SK-N-SH (cell line): ENCODE results near the gene GNPDA2. TPM values are rescaled to one million over a fixed set of nuclear protein-coding genes. Genes with fewer than 3 reads are reported as not detected.

Source experiments
- CTCF ChIA-PET: fragments of 300-600, 350-600 bp; formaldehyde crosslinking; extraction: SDS; loops from one replicate; lab custom pipeline; 2021; lab: Yijun Ruan, JAX
- POLR2A ChIA-PET: fragments of 350-600 bp; sonication (Branson Sonifier 250); formaldehyde crosslinking; extraction: SDS; loops from one replicate; lab custom pipeline; 2020; ENCODE audit warnings: antibody characterized with exemption, inconsistent platforms; lab: Yijun Ruan, JAX
- DNase-seq: peaks from one replicate; pipeline ENCODE4 v3.0.0; 2012
- H2AFZ ChIP-seq: fragments of 200-600 bp; sonication (generic); 2 replicates; pipeline ENCODE4 v1.8.1; 2016; ENCODE audit warnings: antibody characterized with exemption, mild to moderate bottlenecking, low read depth
- H3F3A ChIP-seq: fragments of 200-600 bp; sonication (generic); replicated peaks from 2 replicates; pipeline ENCODE3; 2016; ENCODE audit warnings: antibody characterized with exemption, mild to moderate bottlenecking; ENCODE audit not compliant: insufficient read depth
- H3K27ac ChIP-seq, 2 experiments: fragments of 200-500 bp in 1 of 2; fragments of 200-600 bp in 1 of 2; sonication (Bioruptor generic) in 1 of 2; sonication (generic), shearing (Covaris generic) in 1 of 2; 2 replicates each; pipeline versions ENCODE4 v1.5.1 to v1.6.1; 2014 to 2016; ENCODE audit warnings: low read depth in 2 of 2, inconsistent platforms in 1 of 2, low read length in 1 of 2, mild to moderate bottlenecking in 1 of 2, mixed read lengths in 1 of 2
- H3K27me3 ChIP-seq: fragments of 200-600 bp; sonication (generic), shearing (Covaris generic); 2 replicates; pipeline ENCODE4 v1.6.1; 2016; ENCODE audit warnings: mixed run types; ENCODE audit not compliant: insufficient read depth
- H3K36me3 ChIP-seq, 2 experiments: fragments of 200-500 bp in 1 of 2; fragments of 200-600 bp in 1 of 2; sonication (Bioruptor generic) in 1 of 2; sonication (generic) in 1 of 2; replicated peaks in 1 of 2; 2 replicates each; pipeline versions ENCODE3 to v1.5.1; 2014 to 2016; ENCODE audit warnings: low read length in 1 of 2, mild to moderate bottlenecking in 1 of 2; ENCODE audit not compliant: insufficient read depth in 2 of 2, control insufficient read depth in 1 of 2
- H3K4me1 ChIP-seq, 2 experiments: fragments of 200-500 bp in 1 of 2; fragments of 200-600 bp in 1 of 2; sonication (Bioruptor generic) in 1 of 2; sonication (generic), shearing (Covaris generic) in 1 of 2; 2 replicates each; pipeline versions ENCODE4 v1.5.1 to v1.6.1; 2014 to 2016; ENCODE audit warnings: low read depth in 1 of 2, low read length in 1 of 2, mixed run types in 1 of 2; ENCODE audit not compliant: insufficient read depth in 2 of 2, control insufficient read depth in 1 of 2
- H3K4me2 ChIP-seq: fragments of 200-600 bp; sonication (generic), shearing (Covaris generic); 2 replicates; pipeline ENCODE4 v1.6.1; 2017; ENCODE audit warnings: mixed run types
- H3K4me3 ChIP-seq, 2 experiments: fragments of 200-500 bp in 1 of 2; fragments of 200-600 bp in 1 of 2; sonication (Bioruptor generic) in 1 of 2; sonication (generic), shearing (Covaris generic) in 1 of 2; 2 replicates each; pipeline versions ENCODE4 v1.5.1 to v1.8.1; 2014 to 2016; ENCODE audit warnings: low read depth in 2 of 2, inconsistent platforms in 1 of 2, low read length in 1 of 2, mild to moderate bottlenecking in 1 of 2, mixed read lengths in 1 of 2, moderate library complexity in 1 of 2
- H3K79me2 ChIP-seq: fragments of 200-600 bp; sonication (generic); 2 replicates; pipeline ENCODE4 v1.8.1; 2017; ENCODE audit warnings: mild to moderate bottlenecking; ENCODE audit not compliant: insufficient read depth
- H3K9ac ChIP-seq: fragments of 200-600 bp; sonication (generic); 2 replicates; pipeline ENCODE4 v1.6.1; 2017; ENCODE audit warnings: mixed run types
- H3K9me2 ChIP-seq: fragments of 200-600 bp; sonication (generic); 2 replicates; pipeline ENCODE4 v1.6.1; 2017; ENCODE audit warnings: mixed run types
- H3K9me3 ChIP-seq: fragments of 200-600 bp; sonication (generic); 2 replicates; pipeline ENCODE4 v1.6.1; 2017; ENCODE audit warnings: mixed run types, mild to moderate bottlenecking, moderate library complexity
- H4K20me1 ChIP-seq: fragments of 200-600 bp; sonication (generic); 2 replicates; pipeline ENCODE4 v1.6.1; 2017; ENCODE audit warnings: mild to moderate bottlenecking, mixed run types; ENCODE audit not compliant: insufficient read depth
- EP300 ChIP-seq, 2 experiments: IDR thresholded peaks; 2 replicates each; pipeline versions ENCODE4 v1.4.0 to v1.6.1; 2012; ENCODE audit warnings: borderline replicate concordance in 1 of 2, low read depth in 1 of 2, low read length in 1 of 2
- EZH2phosphoT487 ChIP-seq: fragments of 200-600 bp; sonication (generic); IDR thresholded peaks from 2 replicates; pipeline ENCODE4 v1.6.1; 2017; ENCODE audit warnings: low read depth, mixed run types, mild to moderate bottlenecking, antibody characterized with exemption, moderate library complexity, borderline replicate concordance
- FOSL2 ChIP-seq: IDR thresholded peaks from 2 replicates; pipeline ENCODE4 v1.4.0; 2012; ENCODE audit warnings: low read depth, mild to moderate bottlenecking, moderate library complexity, borderline replicate concordance
- GABPA ChIP-seq: IDR thresholded peaks from 2 replicates; pipeline ENCODE4 v1.4.0; 2012; ENCODE audit warnings: low read depth, mild to moderate bottlenecking
- GATA2 ChIP-seq: sonication (generic); formaldehyde crosslinking; IDR thresholded peaks from 2 replicates; pipeline ENCODE4 v1.5.0; 2020; ENCODE audit warnings: mild to moderate bottlenecking, missing genetic modification reagents
- JUND ChIP-seq: IDR thresholded peaks from 2 replicates; pipeline ENCODE4 v1.4.0; 2012
- MXI1 ChIP-seq: IDR thresholded peaks from 2 replicates; pipeline ENCODE4 v1.6.1; 2012; ENCODE audit warnings: mild to moderate bottlenecking, low read depth, low read length, improper control_type of control experiment
- NFIC ChIP-seq: IDR thresholded peaks from 2 replicates; pipeline ENCODE4 v1.4.0; 2012; ENCODE audit warnings: borderline replicate concordance
- RCOR1 ChIP-seq: fragments of 150-350 bp; IDR thresholded peaks from 2 replicates; pipeline ENCODE4 v1.6.1; 2017; ENCODE audit warnings: antibody characterized with exemption, low read length
- SIN3A ChIP-seq: IDR thresholded peaks from 2 replicates; pipeline ENCODE4 v1.6.1; 2012; ENCODE audit warnings: low read depth, mild to moderate bottlenecking, low read length, moderate library complexity, borderline replicate concordance
- USF1 ChIP-seq: IDR thresholded peaks from 2 replicates; pipeline ENCODE4 v1.4.0; 2012; ENCODE audit warnings: low read depth, borderline replicate concordance
- WGBS: methylation state at CpG from one replicate; pipeline ENCODE4 v1.1.6; 2017; ENCODE audit warnings: low lambda C conversion rate; 5-methylcytosine and 5-hydroxymethylcytosine counted together
- polyA plus RNA-seq, 3 experiments: library from polyadenylated mRNA; depleted of rRNA; stranded (reverse); fragments of >200 nt; gene quantifications; 2 replicates each; pipeline ENCODE4 v1.2.3, GENCODE V29; 2012

GNPDA2 gene
- polyA plus RNA-seq, 1 of the 3 experiments (the other 2 are of a cell fraction) = 7.8 TPM

- ChIA-PET POLR2A (no interaction called here), CTCF (no interaction called here)
- 50% methylated on average over 1 of the region's 1 CpG for WGBS
- Histone ChIP-seq H2AFZ (no peak overlapping the region), H3K27me3 (no peaks in the 10 kb centered on the region), H4K20me1 (no peaks in the 10 kb centered on the region), H3K4me3 (no peak overlapping the region), H3K79me2 (peaks cover 22% of the 10 kb centered on the region), H3F3A (peaks cover 3% of the 10 kb centered on the region)
- TF ChIP-seq FOSL2 (no peak), RCOR1 (peak; percentile 44; the same call in 1 of the 2 replicates), EP300 (IDR thresholded peaks at IDR 0.05; ENCODE audit: borderline replicate concordance in 1 of 2, low read depth in 1 of 2, low read length in 1 of 2) (peak in 1 of 2 experiments; percentile 69; a peak in 1 of 4 replicates), GATA2 (CRISPR knock-in tag) (peak; percentile 52)
- TF ChIP-seq, all 33 proteins: peak for 3
- Histone ChIP-seq H3K4me2 (no peak overlapping the region), H3K9me3 (no peaks in the 10 kb centered on the region), H3K9ac (no peak overlapping the region), H3K27ac (peak overlapping the region in 1 of 2 experiments; percentile 71; a peak in 2 of 4 replicates), H3K4me1 (peaks cover 0 to 14% of the 10 kb centered on the region in 2 experiments; a peak in 2 of 4 replicates), H3K36me3 (peaks cover 67 to 89% of the 10 kb centered on the region in 2 experiments), H3K9me2 (no peaks in the 10 kb centered on the region)
- no peak for DNase-seq
Observed at GRCh38 chr4:44684648-44685047, 41.7 kb downstream of the GNPDA2 start.

- Histone ChIP-seq H2AFZ (peak overlapping the region; percentile 99), H3K9ac (peak overlapping the region; percentile 91), H3K79me2 (peaks cover 35% of the 10 kb centered on the region), H3K4me2 (peak overlapping the region; percentile 86), H3K9me2 (no peaks in the 10 kb centered on the region), H4K20me1 (no peaks in the 10 kb centered on the region)
- CTCF ChIA-PET = interaction anchor here (0.8 to 1.7 kb wide), 6 partner anchors 9 to 49 kb away, joined by 3 to 7 read pairs (median 4); no protein-coding TSS in a partner anchor
- TF ChIP-seq USF1 = no peak
- TF ChIP-seq GABPA = no peak
- no peak for TF ChIP-seq RCOR1
- TF ChIP-seq JUND = no peak
- no peak for TF ChIP-seq MXI1
- TF ChIP-seq SIN3A = no peak
- no peak for TF ChIP-seq NFIC
- no peak for TF ChIP-seq EZH2phosphoT487
- TF ChIP-seq, all 33 proteins: peak for 0
- H3K4me1 ChIP-seq = peaks cover 0 to 18% of the 10 kb centered on the region in 2 experiments; a peak in 2 of 4 replicates
- POLR2A ChIA-PET = interaction anchor here (1.0 to 2.0 kb wide), 2 partner anchors 47 to 783 kb away, joined by 3 to 7 read pairs; partner anchors contain the start of gene GNPDA2
- WGBS = 0% methylated on average over 3 of the region's 3 CpGs
- peaks cover 3% of the 10 kb centered on the region for H3F3A ChIP-seq
- peaks cover 22 to 33% of the 10 kb centered on the region in 2 experiments for H3K36me3 ChIP-seq
- H3K4me3 ChIP-seq = peak overlapping the region; percentile 88 to 93
- DNase-seq = no peak
- H3K9me3 ChIP-seq = no peaks in the 10 kb centered on the region
- peak overlapping the region; percentile 86 to 93 for H3K27ac ChIP-seq
- no peaks in the 10 kb centered on the region for H3K27me3 ChIP-seq
Observed at GRCh38 chr4:44679060-44679459, 47.3 kb downstream of the GNPDA2 start.
